CD14-positive monocyte (primary cell): ENCODE measurements around the gene LDLRAD4. TPM values are rescaled to one million over a fixed set of nuclear protein-coding genes. Genes with fewer than 3 reads are reported as not detected.
A peak's percentile ranks its signal among the peaks of the same experiment; 100 is the strongest.

Source experiments
- DNase-seq, 3 donors: peaks; one replicate each; pipeline ENCODE4 v3.0.0-alpha.2; 2011 to 2022
- H2AFZ ChIP-seq: 2 replicates; pipeline ENCODE4 v1.6.0; 2012; ENCODE audit warnings: mild to moderate bottlenecking, low read depth, low read length, inconsistent platforms; ENCODE audit not compliant: insufficient read depth, poor library complexity, severe bottlenecking
- H3K27ac ChIP-seq, 2 donors: 1 replicate in 1 of 2; 2 replicates in 1 of 2; pipeline ENCODE4 v1.5.1; 2012 to 2013; ENCODE audit warnings: low read length in 2 of 2, control low read depth in 1 of 2, inconsistent platforms in 1 of 2, low read depth in 1 of 2, mild to moderate bottlenecking in 1 of 2
- H3K27me3 ChIP-seq, 2 donors: one replicate each; pipeline versions ENCODE4 v1.6.0 to v1.6.1; 2011 to 2013; ENCODE audit warnings: low read length in 2 of 2; ENCODE audit not compliant: control insufficient read depth in 2 of 2, insufficient read depth in 2 of 2
- H3K36me3 ChIP-seq, 2 donors: replicated peaks in 1 of 2; 1 replicate in 1 of 2; 2 replicates in 1 of 2; pipeline versions ENCODE4 v1.5.1 to v1.6.1; 2012 to 2013; ENCODE audit warnings: low read length in 2 of 2, control low read depth in 1 of 2, inconsistent platforms in 1 of 2, mild to moderate bottlenecking in 1 of 2; ENCODE audit not compliant: insufficient read depth in 2 of 2, control insufficient read depth in 1 of 2
- H3K4me1 ChIP-seq, 2 donors: 1 replicate in 1 of 2; 2 replicates in 1 of 2; pipeline versions ENCODE4 v1.5.1 to v1.6.1; 2012 to 2013; ENCODE audit warnings: low read length in 2 of 2, control low read depth in 1 of 2, inconsistent platforms in 1 of 2, mild to moderate bottlenecking in 1 of 2, moderate library complexity in 1 of 2; ENCODE audit not compliant: insufficient read depth in 2 of 2, control insufficient read depth in 1 of 2
- H3K4me2 ChIP-seq: replicated peaks from 2 replicates; pipeline ENCODE3; 2012; ENCODE audit warnings: low read length, moderate library complexity, mild to moderate bottlenecking; ENCODE audit not compliant: poor library complexity, severe bottlenecking; ENCODE audit errors: extremely low read depth
- H3K4me3 ChIP-seq, 3 experiments: fragments of 200-600 bp in 1 of 3; sonication (generic) in 1 of 3; replicated peaks in 1 of 3; 1 replicate in 2 of 3; 2 replicates in 1 of 3; pipeline ENCODE4 v1.5.1; 2011 to 2013; ENCODE audit warnings: low read length in 3 of 3, mild to moderate bottlenecking in 3 of 3, control low read depth in 2 of 3, low read depth in 2 of 3, inconsistent platforms in 1 of 3, moderate library complexity in 1 of 3
- H3K79me2 ChIP-seq: 2 replicates; pipeline ENCODE4 v1.6.0; 2012; ENCODE audit warnings: mild to moderate bottlenecking, control low read depth, inconsistent platforms, low read length, moderate library complexity; ENCODE audit not compliant: insufficient read depth
- H3K9ac ChIP-seq: 2 replicates; pipeline ENCODE4 v1.6.0; 2017; ENCODE audit warnings: low read length, mild to moderate bottlenecking; ENCODE audit not compliant: insufficient read depth, poor library complexity, severe bottlenecking
- H3K9me3 ChIP-seq, 2 donors: replicated peaks in 1 of 2; 1 replicate in 1 of 2; 2 replicates in 1 of 2; pipeline versions ENCODE4 v1.5.1 to v1.6.1; 2012 to 2013; ENCODE audit warnings: low read length in 2 of 2, control low read depth in 1 of 2; ENCODE audit not compliant: control insufficient read depth in 1 of 2, insufficient read depth in 1 of 2
- H4K20me1 ChIP-seq: 2 replicates; pipeline ENCODE4 v1.6.0; 2012; ENCODE audit warnings: mild to moderate bottlenecking, low read length, control low read depth, moderate library complexity; ENCODE audit not compliant: insufficient read depth
- H3K27ac Mint-ChIP-seq, 7 donors: one replicate each; pipeline ENCODE4 v1.8.0; 2020; ENCODE audit warnings: mild to moderate bottlenecking in 7 of 7, mixed read lengths in 7 of 7, moderate library complexity in 6 of 7, inconsistent platforms in 2 of 7
- H3K27me3 Mint-ChIP-seq, 3 donors: one replicate each; pipeline ENCODE4 v1.8.0; 2021 to 2022; ENCODE audit warnings: low read depth in 3 of 3, mild to moderate bottlenecking in 3 of 3, mixed read lengths in 3 of 3, moderate library complexity in 3 of 3, inconsistent platforms in 1 of 3
- H3K36me3 Mint-ChIP-seq, 2 donors: one replicate each; pipeline ENCODE4 v1.8.0; 2020; ENCODE audit warnings: mixed read lengths in 2 of 2, inconsistent platforms in 1 of 2, mild to moderate bottlenecking in 1 of 2
- H3K4me1 Mint-ChIP-seq: one replicate; pipeline ENCODE4 v1.8.0; 2020; ENCODE audit warnings: mild to moderate bottlenecking, mixed read lengths
- H3K4me3 Mint-ChIP-seq, 2 donors: one replicate each; pipeline ENCODE4 v1.8.0; 2020; ENCODE audit warnings: mild to moderate bottlenecking in 2 of 2, mixed read lengths in 2 of 2, moderate library complexity in 1 of 2
- H3K9me3 Mint-ChIP-seq, 7 donors: one replicate each; pipeline ENCODE4 v1.8.0; 2020 to 2022; ENCODE audit warnings: mixed read lengths in 7 of 7, mild to moderate bottlenecking in 6 of 7, moderate library complexity in 6 of 7, inconsistent platforms in 2 of 7
- CTCF ChIP-seq: fragments of 200-600 bp; IDR thresholded peaks from one replicate; pipeline ENCODE4 v1.8.0; 2022; ENCODE audit warnings: antibody characterized with exemption, mild to moderate bottlenecking
- WGBS: methylation state at CpG from one replicate; pipeline ENCODE4 v1.1.5; 2013; ENCODE audit warnings: missing lambda C conversion rate; ENCODE audit not compliant: insufficient coverage; 5-methylcytosine and 5-hydroxymethylcytosine counted together
- intact Hi-C, 2 donors: fragments of 100-400 bp; cut with micrococcal nuclease; formaldehyde crosslinking; loops; one replicate each; pipeline versions ENCODE4 v1.15.0 to v1.15.1; 2023
- polyA plus RNA-seq, 3 donors: library from polyadenylated mRNA; depleted of rRNA in 1 of 3; unstranded in 2 of 3; stranded (reverse) in 1 of 3; fragments of 300-500 nt in 2 of 3; fragments of >200 nt in 1 of 3; fragmentation: Illumina TruSeq in 2 of 3; gene quantifications; 1 replicate in 2 of 3; 2 replicates in 1 of 3; pipeline ENCODE4 v1.2.3, GENCODE V29; 2012 to 2021

The LDLRAD4 gene
- polyA plus RNA-seq, 3 donors, result 13.5 to 15.4 (median 13.8) TPM

- H3K36me3 Mint-ChIP-seq, result peaks cover 0 to 3% of the 10 kb centered on the region in 2 donors
- no peak overlapping the region for H3K4me2 ChIP-seq
- no peaks in the 10 kb centered on the region for H3K79me2 ChIP-seq
- H3K9ac ChIP-seq, result no peak overlapping the region
- peak overlapping the region in 3 of 7 donors; percentile 1 to 47 (median 40) for H3K27ac Mint-ChIP-seq
- H3K4me3 ChIP-seq, result no peak overlapping the region
- TF ChIP-seq CTCF, result no peak
- no peak for DNase-seq
- intact Hi-C loops, result no loop called here
- H3K27me3 ChIP-seq, result no peaks in the 10 kb centered on the region
- WGBS, result 94% methylated on average over 35 of the region's 37 CpGs
- H3K27me3 Mint-ChIP-seq, result no peaks in the 10 kb centered on the region
- H2AFZ ChIP-seq, result no peak overlapping the region
- no peak overlapping the region for H3K27ac ChIP-seq
- H4K20me1 ChIP-seq, result peaks cover 55% of the 10 kb centered on the region
- H3K4me3 Mint-ChIP-seq, result no peak overlapping the region
- H3K9me3 Mint-ChIP-seq, result peaks cover 0 to 5% (median 0%) of the 10 kb centered on the region in 7 donors
- H3K9me3 ChIP-seq, result no peaks in the 10 kb centered on the region
- no peaks in the 10 kb centered on the region for H3K4me1 ChIP-seq
- no peaks in the 10 kb centered on the region for H3K36me3 ChIP-seq
- no peaks in the 10 kb centered on the region for H3K4me1 Mint-ChIP-seq
Observed at GRCh38 chr18:13232086-13232917, 13.7 kb downstream of the LDLRAD4 start.

GRCh38 chr18:13232971-13233786 is 14.6 kb downstream of the LDLRAD4 start:
- Mint-ChIP-seq H3K4me1 (no peaks in the 10 kb centered on the region), H3K27ac (no peak overlapping the region)
- no peak for TF ChIP-seq CTCF

More at GRCh38 chr18:13232971-13233786, 14.6 kb downstream of the LDLRAD4 start:
- Mint-ChIP-seq H3K27me3 (no peaks in the 10 kb centered on the region), H3K4me3 (no peak overlapping the region), H3K9me3 (peaks cover 0 to 1% (median 0%) of the 10 kb centered on the region in 7 donors), H3K36me3 (peaks cover 0 to 1% of the 10 kb centered on the region in 2 donors)
- Histone ChIP-seq H3K36me3 (no peaks in the 10 kb centered on the region), H3K27ac (no peak overlapping the region), H2AFZ (no peak overlapping the region), H3K9me3 (no peaks in the 10 kb centered on the region), H3K79me2 (no peaks in the 10 kb centered on the region), H3K27me3 (no peaks in the 10 kb centered on the region), H4K20me1 (peaks cover 58% of the 10 kb centered on the region), H3K4me1 (no peaks in the 10 kb centered on the region), H3K4me3 (no peak overlapping the region), H3K4me2 (no peak overlapping the region), H3K9ac (no peak overlapping the region)
- WGBS, result 99% methylated on average over 17 of the region's 19 CpGs
- DNase-seq, result no peak
- intact Hi-C loops, result no loop called here
